HG03521 (cell line): ENCODE data around the gene NELL2.
"Not testable (repeated sequence)": the region's sequence is repeated elsewhere in the genome, so short reads cannot be mapped to it uniquely, and the experiment has no call there.

ENCODE experiments used
- ATAC-seq: cut with Tn5 transposase; IDR thresholded peaks from one replicate; pipeline ENCODE4 v1.9.1; 2021; ENCODE audit warnings: mild to moderate bottlenecking, moderate library complexity; ENCODE audit not compliant: unreplicated experiment

NELL2 gene

GRCh38 chr12:44875954-44876543 lies at the start of gene NELL2:
TSS of gene NELL2 (minus strand) at chr12:44876315. CDS start at chr12:44875869, 446 bp downstream.
- ATAC-seq, result peak; percentile 42

GRCh38 chr12:44921736-44922135 lies 45.6 kb upstream of the NELL2 start:
- ATAC-seq, result no peak

- no peak for ATAC-seq
Observed at GRCh38 chr12:44917141-44917540, 41.0 kb upstream of the NELL2 start.

- no peak for ATAC-seq
Observed at GRCh38 chr12:44915958-44916357, 39.8 kb upstream of the NELL2 start.

- no peak for ATAC-seq
Observed at GRCh38 chr12:44904321-44904720, 28.2 kb upstream of the NELL2 start.

GRCh38 chr12:44898108-44898507 lies 22.0 kb upstream of the NELL2 start:
- ATAC-seq, result not testable (repeated sequence)

- no peak for ATAC-seq
Observed at GRCh38 chr12:44889926-44890325, 13.8 kb upstream of the NELL2 start.

GRCh38 chr12:44889162-44889561 lies 13.0 kb upstream of the NELL2 start:
- no peak for ATAC-seq

- no peak for ATAC-seq
Observed at GRCh38 chr12:44885902-44886301, 9.8 kb upstream of the NELL2 start.

GRCh38 chr12:44881197-44881596 lies 5.1 kb upstream of the NELL2 start:
- no peak for ATAC-seq

GRCh38 chr12:44876544-44877410 lies 662 bp upstream of the NELL2 start:
- peak; percentile 54 for ATAC-seq

GRCh38 chr12:44875417-44875953 lies 630 bp downstream of the NELL2 start:
- no peak for ATAC-seq

GRCh38 chr12:44874981-44875416 lies 1.1 kb downstream of the NELL2 start:
- ATAC-seq, result no peak

GRCh38 chr12:44873898-44874297 lies 2.2 kb downstream of the NELL2 start:
- no peak for ATAC-seq

GRCh38 chr12:44869503-44869902 lies 6.6 kb downstream of the NELL2 start:
- no peak for ATAC-seq

GRCh38 chr12:44863867-44864266 lies 12.2 kb downstream of the NELL2 start:
- ATAC-seq, result no peak

- ATAC-seq, result no peak
Observed at GRCh38 chr12:44859998-44860689, 16.0 kb downstream of the NELL2 start.

GRCh38 chr12:44858226-44858855 lies 17.8 kb downstream of the NELL2 start:
- ATAC-seq, result no peak

GRCh38 chr12:44852483-44852882 lies 23.6 kb downstream of the NELL2 start:
- ATAC-seq, result no peak

- no peak for ATAC-seq
Observed at GRCh38 chr12:44851586-44851985, 24.5 kb downstream of the NELL2 start.

- peak; percentile 55 for ATAC-seq
Observed at GRCh38 chr12:44848703-44849085, 27.4 kb downstream of the NELL2 start.
